Stimulated activated CD8-positive, alpha-beta memory T cell treated with anti-CD3 and anti-CD28 coated beads, Interleukin-12 subunit alpha, Interleukin-12 subunit beta, amount 100 ng/mL, for 4 hours (primary cell): Measurements from ENCODE around the gene KIF6.
"Not testable (repeated sequence)": the region's sequence is repeated elsewhere in the genome, so short reads cannot be mapped to it uniquely, and the experiment has no call there.

Experiments
- DNase-seq: peaks from one replicate; pipeline ENCODE4 v3.0.0-alpha.2; 2020; ENCODE audit warnings: low read depth

The KIF6 gene

DNA sequence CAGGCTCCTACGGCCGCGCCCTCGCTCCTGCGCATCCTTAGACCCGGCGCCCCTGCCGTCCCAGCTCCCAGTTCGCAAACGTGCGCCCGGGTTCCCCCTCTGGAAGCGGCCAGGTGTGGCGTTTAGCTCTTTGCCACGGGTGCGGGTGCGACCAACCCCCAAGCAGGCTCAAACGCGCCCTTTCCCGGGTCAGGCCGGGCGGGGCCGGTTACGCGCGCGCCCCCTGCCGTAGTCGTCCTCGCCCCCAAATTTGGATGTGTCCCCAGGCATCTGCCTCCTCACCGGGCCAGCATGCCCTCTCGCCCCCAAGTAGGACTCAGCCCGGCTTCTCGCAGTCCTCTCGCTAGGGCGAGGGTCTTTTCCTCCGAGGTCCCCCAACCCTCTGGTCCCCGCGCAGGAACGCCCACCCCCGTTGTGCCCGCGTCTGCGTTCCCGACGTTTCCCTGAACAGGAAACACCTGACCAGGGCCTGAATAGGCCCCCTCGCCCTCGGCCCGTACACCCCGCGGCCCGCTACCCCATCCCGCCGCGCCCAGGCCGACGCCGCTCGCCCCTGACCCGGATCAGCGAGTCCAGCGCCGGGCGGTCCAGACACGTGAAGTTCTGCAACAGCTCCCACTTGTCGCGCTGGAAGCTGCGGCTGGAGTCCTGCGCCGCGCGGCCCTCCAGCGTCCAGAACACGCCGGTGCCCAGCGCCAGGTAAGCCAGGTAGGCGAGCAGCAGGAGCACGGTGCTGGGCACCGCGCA, 411.5 kb downstream of the KIF6 start:
- no peak for DNase-seq

DNA sequence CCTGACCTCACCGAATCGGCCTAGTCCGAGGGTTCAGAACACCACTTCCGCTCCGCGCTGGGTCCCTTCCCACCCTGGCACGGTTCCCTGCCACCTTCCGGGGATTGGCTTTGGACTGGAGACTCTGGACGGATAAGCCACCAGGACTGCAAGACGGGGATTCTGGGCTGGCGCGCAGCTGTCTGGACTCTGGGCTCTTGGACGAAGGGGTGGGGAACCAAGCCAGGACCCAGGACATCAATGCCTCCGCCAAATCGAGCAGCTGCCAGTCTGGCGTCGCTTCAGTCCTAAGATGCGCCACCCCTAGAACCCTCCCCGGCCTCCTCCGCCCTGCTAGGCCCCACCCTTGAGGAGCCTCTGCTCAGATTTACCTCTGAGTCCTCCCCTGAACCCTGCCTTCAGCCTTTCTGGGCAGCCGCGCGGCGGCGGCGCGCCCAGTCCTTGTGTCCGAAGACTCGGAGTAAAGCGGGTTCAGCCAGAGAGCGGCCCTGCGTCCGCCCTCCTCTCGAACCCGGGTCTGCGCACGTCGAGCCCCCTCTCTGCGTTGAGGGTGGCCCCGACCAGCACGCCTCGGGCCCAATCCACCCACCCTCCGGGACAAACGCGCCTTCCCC, 412.2 kb downstream of the KIF6 start:
- no peak for DNase-seq

DNA sequence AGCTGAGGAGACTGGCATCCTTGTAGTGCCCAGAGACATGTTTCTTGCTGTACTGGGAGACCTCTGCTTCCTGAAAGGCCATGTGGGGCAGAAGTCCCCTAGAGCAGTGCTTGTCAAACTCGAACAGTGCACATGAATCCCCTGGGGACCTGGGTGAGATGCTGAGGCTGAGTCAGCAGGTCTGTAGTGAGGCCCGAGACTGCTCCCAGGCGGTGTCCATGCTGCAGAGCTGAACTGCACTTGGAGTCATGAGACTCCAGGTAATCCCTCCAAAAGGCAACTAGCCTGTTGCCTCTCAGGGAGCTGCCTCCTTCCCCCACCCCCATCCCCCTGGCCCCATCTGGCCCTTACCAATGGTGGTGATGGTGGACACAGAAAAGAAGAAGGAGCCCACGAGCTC, 414.7 kb downstream of the KIF6 start:
- no peak for DNase-seq

DNA sequence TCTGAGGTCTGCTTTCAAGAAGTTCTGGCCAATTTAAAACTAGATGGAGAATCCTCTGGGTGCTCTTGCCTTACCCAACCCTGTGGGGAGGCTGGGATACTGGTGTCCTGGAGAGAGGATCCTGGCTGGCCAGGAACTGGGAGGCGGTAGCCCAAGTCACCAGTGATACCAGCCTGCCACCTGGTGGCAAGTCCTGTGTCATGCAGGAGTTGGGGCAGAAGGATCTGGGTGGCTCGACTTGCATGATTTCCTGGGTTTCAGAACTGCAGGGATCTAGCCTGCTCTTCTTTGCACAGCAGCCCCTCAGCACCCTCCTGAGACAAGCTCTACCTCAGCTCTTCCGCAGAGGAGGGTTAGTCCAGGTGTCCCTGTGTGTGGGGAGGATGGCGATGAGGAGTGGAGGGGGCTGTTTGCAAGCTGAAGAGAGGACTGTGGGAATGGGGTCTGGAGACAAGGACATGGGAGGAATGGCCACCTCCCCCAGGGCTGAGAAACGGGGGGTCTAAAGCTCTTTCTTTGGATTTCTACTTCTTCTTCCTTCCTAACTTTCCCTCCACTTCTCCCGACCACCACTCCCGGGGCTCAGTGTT, 415.2 kb downstream of the KIF6 start:
- DNase-seq = peak; percentile 7

DNA sequence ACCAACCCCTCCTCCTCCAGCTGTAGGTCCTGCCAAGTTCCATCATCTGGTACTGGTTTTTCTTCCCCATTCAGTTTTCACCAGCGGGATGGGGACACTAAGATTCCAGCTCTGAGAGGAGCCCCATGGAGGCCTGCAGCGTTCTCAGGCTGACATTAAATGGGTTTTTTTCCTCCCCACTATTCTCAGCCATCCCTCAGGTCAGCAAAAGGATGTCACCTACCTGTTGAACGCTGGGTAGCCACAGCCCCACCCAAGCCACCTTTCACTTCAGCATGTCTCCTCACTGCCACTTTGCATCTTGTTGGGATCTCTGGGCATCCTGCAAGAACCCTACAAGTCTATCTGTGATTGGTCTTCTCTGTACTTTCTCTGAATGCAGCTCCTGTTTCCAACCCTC, 417.7 kb downstream of the KIF6 start:
- DNase-seq = no peak

DNA sequence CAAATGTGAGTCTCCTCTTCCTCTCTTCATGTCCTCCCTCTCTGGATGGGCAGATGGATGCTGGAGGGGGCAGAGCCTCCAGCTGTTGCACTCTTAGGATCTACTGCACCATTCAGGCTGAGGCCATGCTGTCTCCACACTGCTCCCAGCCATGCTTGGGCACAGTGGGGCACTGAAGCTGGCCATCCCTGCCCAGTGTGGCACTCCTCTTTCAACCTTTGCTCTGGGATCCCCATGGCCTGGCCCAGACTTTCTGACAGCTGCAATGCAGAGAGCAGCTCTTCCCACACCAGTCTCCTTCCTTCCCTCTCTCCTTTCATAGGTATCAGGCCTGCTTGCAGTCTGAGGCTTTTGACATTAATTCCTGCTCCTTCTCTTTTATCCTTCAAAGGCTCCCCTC, 420.3 kb downstream of the KIF6 start:
- no peak for DNase-seq

DNA sequence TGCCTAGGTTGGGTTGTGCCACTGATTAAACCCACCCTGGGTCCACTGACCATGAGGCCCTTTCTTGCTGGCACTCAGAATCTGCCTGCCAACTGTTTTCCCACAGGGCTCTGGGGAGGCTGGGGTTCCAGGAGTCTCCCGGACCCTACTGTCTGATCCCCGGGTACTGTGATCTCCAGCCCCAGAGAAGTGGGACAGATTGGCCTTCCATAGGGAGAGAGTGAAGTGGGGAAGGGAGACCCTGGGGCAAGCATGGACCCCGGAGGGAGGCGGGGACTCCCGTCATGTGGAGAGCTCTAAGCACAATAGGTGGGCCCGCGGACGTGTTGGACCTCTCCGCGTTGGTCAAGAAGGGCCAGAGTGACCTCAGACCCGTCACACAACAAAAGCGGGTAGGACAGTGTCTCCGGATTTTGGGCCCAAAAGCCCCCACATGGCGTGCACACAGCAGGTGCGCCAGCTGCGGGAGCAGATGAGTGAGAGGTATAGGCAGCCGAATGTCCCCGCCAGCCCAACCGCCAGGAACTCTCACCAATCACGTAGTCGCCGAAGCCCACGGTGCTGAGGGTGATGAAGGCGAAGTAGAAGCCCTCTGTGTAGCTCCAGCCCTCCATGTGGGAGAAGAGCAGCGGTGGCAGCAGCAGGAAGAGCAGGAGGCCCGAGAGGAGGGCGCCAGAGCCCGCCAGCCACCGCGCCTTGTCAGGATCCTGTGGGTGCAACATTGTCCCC, 421.6 kb downstream of the KIF6 start:
- DNase-seq = no peak

DNA sequence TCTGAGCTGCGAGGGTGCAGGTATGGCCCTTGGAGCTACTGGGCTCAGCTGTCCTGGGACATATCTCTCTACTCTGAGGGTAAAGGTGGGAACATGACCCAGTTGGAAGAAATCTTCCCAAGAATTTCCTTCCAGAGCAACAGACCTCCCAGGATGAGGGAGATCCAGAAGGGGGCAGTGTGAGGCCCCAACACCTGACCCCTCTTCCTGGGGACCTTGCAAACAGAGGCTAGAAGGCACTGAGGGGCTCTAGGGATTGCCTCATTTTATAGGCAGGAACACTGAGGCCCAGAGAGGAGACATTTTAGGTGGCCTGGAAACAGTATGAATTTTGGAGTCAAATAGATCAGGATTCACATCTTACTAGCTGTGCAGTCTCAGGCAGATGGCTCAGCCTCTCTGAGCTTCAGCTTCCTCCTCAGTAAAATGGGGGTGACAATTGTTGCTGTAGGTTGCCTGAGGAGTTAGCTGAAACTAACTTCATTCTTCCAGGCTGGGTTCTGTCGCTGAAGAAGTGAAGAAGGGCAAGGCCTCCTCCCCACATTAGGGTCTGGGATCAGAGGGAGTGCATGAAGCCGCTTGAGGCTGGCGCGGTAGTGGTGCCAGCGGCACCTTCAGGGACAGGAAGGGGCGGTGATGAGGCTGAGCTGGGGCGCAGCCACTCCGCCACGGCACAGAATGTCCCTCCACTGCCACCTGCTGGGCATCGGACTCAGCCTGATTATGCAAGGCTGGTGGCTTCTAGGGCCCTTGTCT, 422.4 kb downstream of the KIF6 start:
- DNase-seq = peak; percentile 65

DNA sequence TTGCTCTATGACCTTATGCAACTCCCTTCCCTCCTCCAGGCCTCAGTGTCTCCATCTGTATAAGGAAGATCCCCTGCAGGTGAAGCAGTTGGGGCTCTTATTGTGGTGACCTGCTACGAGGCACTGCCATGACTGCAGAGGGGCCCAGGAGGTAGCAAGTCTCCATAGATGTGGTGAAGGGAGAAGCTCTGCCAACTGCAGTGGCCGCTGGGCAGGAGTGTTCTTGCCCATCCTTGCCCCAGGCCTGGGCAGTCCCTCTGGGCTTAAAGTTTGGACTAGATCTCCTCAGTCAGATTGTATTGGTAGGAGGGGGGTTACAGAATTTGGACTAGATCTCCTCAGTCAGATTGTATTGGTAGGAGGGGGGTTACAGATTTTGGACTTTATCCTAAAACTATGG, 423.2 kb downstream of the KIF6 start:
- DNase-seq = no peak

DNA sequence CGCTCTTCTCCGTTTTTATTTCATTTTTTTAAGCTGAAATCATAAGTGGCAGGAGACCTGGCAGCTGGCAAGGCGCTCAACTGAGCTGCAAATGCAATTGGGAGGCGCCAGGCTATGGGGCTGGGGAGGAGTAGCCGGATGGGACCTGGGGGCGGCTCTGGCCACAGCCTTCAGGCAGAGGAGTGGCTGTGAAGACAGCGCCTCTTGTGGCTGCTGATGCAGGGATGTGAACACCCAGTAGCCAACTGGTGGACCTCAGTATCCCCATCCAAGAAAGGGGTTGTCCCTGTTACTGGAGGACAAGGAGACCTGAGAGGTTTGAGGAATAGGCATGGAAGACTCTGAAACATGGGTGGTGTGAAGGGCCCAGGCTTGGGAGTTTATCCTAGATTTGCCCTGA, 423.6 kb downstream of the KIF6 start:
- DNase-seq = no peak

DNA sequence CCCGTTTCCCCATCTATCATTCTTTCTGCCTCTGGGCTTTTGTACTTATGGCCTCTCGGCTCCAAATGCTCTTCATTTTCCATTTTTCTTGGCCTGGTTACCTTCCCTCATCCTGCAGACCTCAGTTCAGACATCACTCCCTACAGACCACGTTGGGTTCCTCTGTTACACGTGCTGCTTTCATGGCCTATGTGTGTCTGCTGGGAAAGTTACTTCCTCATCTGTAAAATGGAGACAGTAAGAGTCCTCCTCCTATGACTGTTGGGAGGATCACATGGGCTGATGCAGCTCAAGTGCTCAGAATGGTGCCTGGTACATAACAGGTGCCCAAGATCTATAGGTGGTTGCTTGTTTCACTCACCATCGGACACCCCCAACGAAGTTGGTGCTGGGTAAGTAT, 424.5 kb downstream of the KIF6 start:
- no peak for DNase-seq

DNA sequence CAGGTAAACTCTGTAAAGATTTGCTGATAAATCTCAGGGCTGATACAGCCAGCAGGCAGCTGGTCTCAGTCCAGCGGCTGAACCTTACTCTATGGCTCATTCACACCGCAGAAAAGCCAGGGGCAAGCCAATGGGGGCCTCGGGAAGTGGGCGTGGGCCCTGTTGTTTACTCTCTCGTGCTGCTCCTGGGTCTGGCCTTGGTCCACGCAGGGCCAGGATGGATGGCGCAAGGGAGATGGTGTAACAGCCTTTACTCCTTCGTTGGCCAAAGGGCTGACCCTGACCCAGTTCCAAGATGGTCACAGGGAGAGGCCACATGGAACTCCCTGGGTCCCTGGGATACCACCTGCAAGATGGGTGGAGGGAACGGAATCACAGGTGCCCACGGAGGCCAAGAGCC, 427.1 kb downstream of the KIF6 start:
- DNase-seq = no peak

DNA sequence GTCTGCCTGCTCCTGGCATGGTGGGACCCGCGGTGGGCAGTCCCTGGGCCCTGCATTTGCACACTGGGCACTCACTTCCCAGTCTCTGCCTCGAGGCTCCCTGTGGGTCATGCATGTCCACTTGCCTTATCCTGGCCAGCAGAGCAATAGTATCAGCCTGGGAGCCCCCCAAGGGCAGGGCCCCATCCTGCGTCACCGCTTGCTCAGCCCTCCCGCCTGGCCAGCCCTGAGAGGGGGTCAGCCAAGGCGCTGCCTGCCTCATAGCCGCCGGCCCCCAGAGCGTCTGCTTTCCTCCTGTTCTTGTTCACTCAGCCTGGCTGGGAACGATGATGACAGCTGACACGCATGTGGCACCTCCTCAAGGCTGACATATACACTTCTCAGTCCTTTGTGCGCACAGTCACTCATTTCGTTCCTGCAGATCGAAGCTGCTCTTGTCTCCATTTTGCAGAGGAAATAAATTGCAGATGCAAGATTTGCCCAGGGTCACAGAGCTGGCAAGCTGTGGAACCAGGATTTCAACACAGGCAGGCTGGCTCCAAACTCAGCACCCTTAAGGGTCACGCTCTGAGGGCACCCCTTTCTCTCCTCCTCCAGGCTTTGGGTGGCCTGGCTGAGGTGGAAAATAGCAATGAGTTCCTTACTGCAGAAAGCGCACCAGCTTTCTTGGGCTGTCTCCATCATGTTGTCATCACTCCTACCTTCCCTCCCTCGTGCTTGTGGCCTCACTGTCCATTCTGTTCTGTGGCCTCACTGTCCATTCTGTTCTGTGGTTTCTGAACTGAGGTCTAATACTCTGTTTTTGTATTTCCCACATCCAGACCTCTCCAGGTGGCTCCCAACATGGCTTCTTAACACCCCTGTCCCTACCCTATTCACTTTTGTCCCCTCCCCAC, 428.2 kb downstream of the KIF6 start:
- no peak for DNase-seq

DNA sequence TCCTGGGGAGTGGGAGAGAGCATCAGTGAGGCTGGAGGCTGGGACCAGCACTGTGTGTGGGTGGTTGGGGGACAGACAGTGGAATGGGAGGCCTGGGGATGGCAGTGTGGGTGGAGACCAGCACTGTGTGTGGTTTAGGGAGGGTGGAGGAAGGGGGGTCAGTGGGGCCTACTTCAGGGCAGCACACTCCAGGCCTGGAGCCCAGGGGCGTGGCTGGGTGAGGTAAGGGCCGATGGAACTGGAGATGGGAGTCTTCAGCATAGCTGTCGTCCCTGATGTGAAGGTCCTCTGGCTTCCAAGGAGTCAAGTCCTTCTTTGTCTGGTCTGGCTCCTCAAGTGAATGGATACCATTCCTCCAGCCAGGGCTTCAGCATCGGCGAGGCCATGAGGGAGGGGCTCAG, 429.6 kb downstream of the KIF6 start:
- DNase-seq = no peak

DNA sequence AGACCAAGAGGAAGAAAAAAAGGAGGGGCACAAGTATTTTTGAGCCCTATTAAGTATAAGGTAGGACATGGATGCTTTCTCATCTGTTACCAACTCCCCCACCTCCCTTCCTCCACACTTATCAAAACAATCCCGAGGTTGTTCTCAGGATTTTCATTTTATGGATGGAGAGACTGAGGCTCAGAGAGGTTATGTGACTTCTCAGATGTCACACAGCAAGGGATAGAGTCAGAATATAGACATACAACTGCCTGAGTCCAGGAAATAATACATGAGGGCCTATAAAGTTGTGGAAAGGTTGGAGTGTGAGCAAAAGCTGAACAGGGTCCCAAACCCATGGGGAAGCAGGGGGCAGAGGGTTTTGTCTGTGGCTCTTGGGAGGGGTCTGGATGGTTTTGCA, 430.3 kb downstream of the KIF6 start:
- no peak for DNase-seq

DNA sequence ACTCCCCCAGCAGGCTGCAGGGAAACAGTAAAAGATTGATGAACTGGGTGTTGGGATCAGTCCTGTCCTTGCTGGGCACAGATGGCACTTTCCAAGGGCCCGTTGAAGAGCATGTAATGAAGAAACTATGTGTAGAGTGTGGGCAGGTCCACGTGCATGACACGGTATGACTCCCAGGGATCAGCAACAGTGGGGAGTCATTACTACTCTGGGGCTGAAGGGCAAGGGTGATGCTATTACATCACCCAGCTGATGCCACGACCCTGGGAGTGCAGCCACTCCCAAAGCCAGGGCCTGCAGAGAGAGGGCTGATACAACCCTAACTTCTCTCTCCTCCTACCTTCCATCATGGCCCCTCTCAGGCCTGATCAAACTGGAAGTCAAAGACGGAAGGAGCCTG, 431.1 kb downstream of the KIF6 start:
- no peak for DNase-seq

DNA sequence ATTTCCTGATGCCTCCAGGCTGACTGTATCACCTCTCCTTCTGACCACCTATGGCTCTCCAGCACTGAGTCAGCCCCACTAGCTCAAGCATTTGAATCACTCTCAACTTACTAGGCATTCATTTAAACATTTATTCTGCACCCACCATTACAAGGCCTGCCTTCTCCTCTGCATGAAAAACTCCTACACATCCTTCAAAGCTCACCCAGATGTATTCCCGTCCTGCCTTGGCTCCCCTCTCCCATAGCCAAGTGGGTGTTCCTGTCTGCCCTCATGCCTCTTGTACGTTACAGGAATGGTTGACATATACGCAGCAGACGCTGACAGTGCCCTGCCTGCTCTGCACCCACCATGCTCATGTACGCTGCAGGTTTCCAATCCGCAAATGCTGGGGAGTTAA, 432.6 kb downstream of the KIF6 start:
- DNase-seq = no peak

DNA sequence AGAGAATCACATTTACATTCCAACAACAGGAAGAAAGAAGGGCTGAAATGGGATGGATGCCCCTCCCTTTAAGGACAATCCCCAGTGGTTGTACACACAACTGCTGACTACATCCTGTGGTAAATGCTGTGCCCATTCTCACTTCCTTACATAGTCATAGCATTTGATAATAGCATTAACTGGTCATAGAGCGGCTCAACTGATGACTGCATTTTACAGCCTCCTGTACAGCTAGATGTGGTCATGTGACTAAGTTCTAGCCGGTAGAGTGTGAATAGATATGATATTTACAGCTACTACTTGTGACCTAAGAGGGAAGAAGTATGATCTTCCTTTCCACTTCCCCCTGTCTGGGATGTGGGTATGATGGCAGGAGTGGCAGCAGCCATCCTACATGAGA, 435.7 kb downstream of the KIF6 start:
- no peak for DNase-seq

DNA sequence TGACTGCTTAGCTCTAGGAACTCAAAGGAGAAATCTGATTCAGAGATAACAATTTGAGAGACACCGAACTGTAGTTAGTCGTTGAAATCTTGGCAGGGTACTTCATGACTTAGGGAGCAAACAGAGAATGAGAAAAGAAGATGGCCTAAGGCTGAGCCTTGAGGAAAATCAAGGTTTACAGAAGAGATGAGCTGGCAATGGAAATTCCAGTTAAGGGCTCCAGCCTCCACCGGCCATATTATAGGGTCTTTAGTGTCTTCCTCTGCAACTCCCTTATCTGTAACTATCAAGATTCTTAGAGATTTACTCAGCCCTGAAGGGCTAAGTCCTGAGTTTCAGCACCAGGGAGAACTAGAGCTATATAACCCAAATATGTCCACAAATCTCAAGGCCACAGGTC, 437.6 kb downstream of the KIF6 start:
- DNase-seq = no peak

DNA sequence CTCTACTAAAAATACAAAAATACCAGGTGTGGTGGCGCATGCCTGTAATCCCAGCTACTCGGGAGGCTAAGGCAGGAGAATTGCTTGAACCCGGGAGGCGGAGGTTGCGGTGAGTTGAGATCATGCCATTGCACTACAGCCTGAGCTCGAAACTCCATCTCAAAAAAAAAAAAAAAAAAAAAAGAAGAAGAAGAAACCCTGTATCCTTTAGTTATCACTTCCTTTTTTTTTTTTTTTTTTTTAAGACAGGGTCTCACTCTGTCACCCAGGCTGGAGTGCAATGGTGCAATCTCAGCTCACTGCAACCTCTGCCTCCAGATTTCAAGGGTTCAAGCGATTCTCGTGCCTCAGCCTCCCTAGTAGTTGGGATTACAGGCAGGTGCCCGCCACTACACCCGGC, 438.6 kb downstream of the KIF6 start:
- DNase-seq = not testable (repeated sequence)

DNA sequence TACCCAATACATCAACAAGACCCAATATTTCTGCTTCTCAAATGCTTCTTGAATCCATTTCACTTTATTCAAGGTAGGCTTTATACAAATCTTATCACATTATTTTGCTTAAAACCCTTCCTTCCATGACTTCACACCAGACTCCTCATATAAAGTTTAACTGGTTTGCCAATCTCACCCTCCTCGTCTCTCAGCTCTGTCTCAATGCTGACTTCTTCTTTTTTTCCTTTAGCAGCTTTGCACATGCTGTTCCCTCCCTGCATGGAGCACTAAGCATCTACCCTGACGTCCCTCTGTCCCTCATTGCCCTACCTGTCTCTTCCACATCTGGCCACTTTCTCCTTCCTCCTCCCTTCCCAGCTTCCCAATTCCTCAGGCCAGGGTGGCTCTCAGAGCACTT, 442.4 kb downstream of the KIF6 start:
- no peak for DNase-seq
